Thymus (tissue), 11 donors: ENCODE results near the gene LRP1B. TPM values are rescaled to one million over a fixed set of nuclear protein-coding genes. Genes with fewer than 3 reads are reported as not detected.
"Not testable (repeated sequence)": the region's sequence is repeated elsewhere in the genome, so short reads cannot be mapped to it uniquely, and the experiment has no call there.

Source experiments
- DNase-seq, 9 donors: peaks; one replicate each; pipeline ENCODE4 v3.0.0-alpha.2; 2013; ENCODE audit warnings: low spot score in 9 of 9, low read depth in 6 of 9, missing footprints in 1 of 9
- H3K27ac ChIP-seq, 2 donors: one replicate each; pipeline ENCODE4 v1.5.1; 2013; ENCODE audit warnings: control low read depth in 1 of 2, low read depth in 1 of 2, low read length in 1 of 2, mild to moderate bottlenecking in 1 of 2, moderate library complexity in 1 of 2
- H3K27me3 ChIP-seq, 2 donors: one replicate each; pipeline ENCODE4 v1.5.1; 2013; ENCODE audit warnings: low read length in 1 of 2; ENCODE audit not compliant: control insufficient read depth in 2 of 2, insufficient read depth in 1 of 2
- H3K36me3 ChIP-seq, 2 donors: one replicate each; pipeline ENCODE4 v1.5.1; 2013; ENCODE audit warnings: low read length in 1 of 2, mild to moderate bottlenecking in 1 of 2, moderate library complexity in 1 of 2; ENCODE audit not compliant: control insufficient read depth in 2 of 2, insufficient read depth in 2 of 2
- H3K4me1 ChIP-seq, 2 donors: one replicate each; pipeline ENCODE4 v1.5.1; 2013; ENCODE audit warnings: low read length in 2 of 2; ENCODE audit not compliant: control insufficient read depth in 2 of 2, insufficient read depth in 2 of 2
- H3K4me3 ChIP-seq, 2 donors: one replicate each; pipeline ENCODE4 v1.5.1; 2013; ENCODE audit warnings: low read length in 2 of 2, control low read depth in 1 of 2, mild to moderate bottlenecking in 1 of 2
- H3K9me3 ChIP-seq, 2 donors: one replicate each; pipeline ENCODE4 v1.5.1; 2013; ENCODE audit warnings: low read length in 1 of 2, mild to moderate bottlenecking in 1 of 2; ENCODE audit not compliant: control insufficient read depth in 2 of 2, insufficient read depth in 1 of 2
- WGBS: extraction: QIAGEN DNeasy Blood & Tissue Kit; methylation state at CpG from one replicate; pipeline ENCODE4 v1.1.7; 2013; 5-methylcytosine and 5-hydroxymethylcytosine counted together
- polyA plus RNA-seq: library from polyadenylated mRNA; stranded (reverse); fragments of 200-250 nt; gene quantifications from one replicate; pipeline ENCODE4 v1.2.3, GENCODE V29; 2013
- total RNA-seq: library from RNA; stranded (reverse); fragments of 120-200 nt; gene quantifications from one replicate; pipeline ENCODE4 v1.2.4, GENCODE V29; 2013
- donor health status: healthy.

Gene LRP1B
- total and polyA plus RNA-seq, 2 donors = 0.18 to 0.28 TPM

GRCh38 chr2:142094233-142094632, 36.6 kb downstream of the LRP1B start:
- no peak for DNase-seq
- Histone ChIP-seq H3K9me3 (no peaks in the 10 kb centered on the region), H3K36me3 (no peaks in the 10 kb centered on the region), H3K4me3 (no peak overlapping the region), H3K27ac (no peak overlapping the region), H3K4me1 (no peaks in the 10 kb centered on the region), H3K27me3 (no peaks in the 10 kb centered on the region)
- WGBS = 97% methylated on average over 2 of the region's 2 CpGs

- Histone ChIP-seq H3K27me3 (no peaks in the 10 kb centered on the region), H3K27ac (no peak overlapping the region), H3K4me3 (no peak overlapping the region), H3K4me1 (no peaks in the 10 kb centered on the region), H3K9me3 (no peaks in the 10 kb centered on the region), H3K36me3 (no peaks in the 10 kb centered on the region)
- WGBS = 98% methylated on average over 2 of the region's 2 CpGs
- DNase-seq = no peak
These were observed 42.7 kb downstream of the LRP1B start for GRCh38 chr2:142088058-142088568.

- H3K4me1 ChIP-seq, H3K27ac ChIP-seq, H3K9me3 ChIP-seq, DNase-seq, H3K36me3 ChIP-seq, H3K27me3 ChIP-seq, H3K4me3 ChIP-seq: not testable (repeated sequence)
- WGBS = 82% methylated on average over 2 of the region's 2 CpGs
These were observed 43.2 kb downstream of the LRP1B start for GRCh38 chr2:142087585-142087984.

DNA sequence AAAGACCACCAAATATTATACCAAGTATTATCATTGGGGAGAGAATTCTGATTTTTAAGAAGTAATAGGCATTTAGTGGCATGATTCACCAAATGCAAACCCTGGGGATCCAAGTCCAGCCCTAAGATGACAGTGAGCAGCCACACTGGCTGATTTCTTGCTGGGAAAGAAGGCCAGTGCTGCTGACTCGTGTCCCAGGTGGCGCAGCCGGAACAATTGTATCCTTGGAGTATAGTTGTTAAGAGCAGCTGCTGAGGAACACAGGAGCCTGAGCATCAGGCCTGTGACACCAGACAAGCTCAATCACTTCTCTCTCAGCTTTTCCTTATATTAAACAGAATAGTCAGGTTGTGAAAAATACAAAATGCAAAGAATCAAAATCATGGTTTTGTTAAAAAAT, 48.4 kb downstream of the LRP1B start:
- H3K4me3 ChIP-seq = no peak overlapping the region
- no peaks in the 10 kb centered on the region for H3K36me3 ChIP-seq
- no peak for DNase-seq
- H3K9me3 ChIP-seq = no peaks in the 10 kb centered on the region
- no peak overlapping the region for H3K27ac ChIP-seq
- no peaks in the 10 kb centered on the region for H3K27me3 ChIP-seq
- WGBS = 77% methylated on average over 3 of the region's 3 CpGs
- no peaks in the 10 kb centered on the region for H3K4me1 ChIP-seq

DNA sequence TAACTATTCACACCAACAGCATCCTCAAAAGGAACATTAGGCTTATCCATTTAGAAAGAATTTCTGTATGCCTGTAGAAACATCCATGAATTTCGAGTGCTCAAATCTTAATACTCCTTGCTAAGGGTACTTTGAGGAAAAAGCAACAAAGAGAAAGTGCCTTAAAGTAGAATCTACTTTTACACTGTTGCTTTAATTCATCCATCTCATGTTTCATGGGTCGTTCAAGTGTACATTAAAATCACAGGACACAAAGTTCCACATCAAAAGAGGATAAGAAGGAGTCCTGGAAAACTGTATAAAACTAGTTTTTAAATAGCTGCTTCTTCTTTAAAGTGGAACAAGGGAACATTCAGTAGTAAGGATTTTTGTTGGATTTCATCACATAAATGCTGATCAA, 54.5 kb downstream of the LRP1B start:
- Histone ChIP-seq H3K36me3 (no peaks in the 10 kb centered on the region), H3K9me3 (no peaks in the 10 kb centered on the region), H3K4me3 (no peak overlapping the region), H3K4me1 (no peaks in the 10 kb centered on the region), H3K27me3 (no peaks in the 10 kb centered on the region), H3K27ac (no peak overlapping the region)
- DNase-seq = no peak
- WGBS = 71% methylated on average over 2 of the region's 2 CpGs

- Histone ChIP-seq H3K4me3 (no peak overlapping the region), H3K9me3 (no peaks in the 10 kb centered on the region), H3K27ac (no peak overlapping the region), H3K36me3 (no peaks in the 10 kb centered on the region), H3K27me3 (no peaks in the 10 kb centered on the region), H3K4me1 (no peaks in the 10 kb centered on the region)
- 73% methylated on average over 2 of the region's 2 CpGs for WGBS
- DNase-seq = no peak
These were observed 55.0 kb downstream of the LRP1B start for GRCh38 chr2:142075826-142076225.

GRCh38 chr2:142069251-142069888, 61.4 kb downstream of the LRP1B start:
- Histone ChIP-seq H3K9me3 (no peaks in the 10 kb centered on the region), H3K27me3 (no peaks in the 10 kb centered on the region), H3K4me1 (no peaks in the 10 kb centered on the region), H3K27ac (no peak overlapping the region), H3K4me3 (no peak overlapping the region), H3K36me3 (no peaks in the 10 kb centered on the region)
- DNase-seq = no peak
- 91% methylated on average over 4 of the region's 4 CpGs for WGBS

DNA sequence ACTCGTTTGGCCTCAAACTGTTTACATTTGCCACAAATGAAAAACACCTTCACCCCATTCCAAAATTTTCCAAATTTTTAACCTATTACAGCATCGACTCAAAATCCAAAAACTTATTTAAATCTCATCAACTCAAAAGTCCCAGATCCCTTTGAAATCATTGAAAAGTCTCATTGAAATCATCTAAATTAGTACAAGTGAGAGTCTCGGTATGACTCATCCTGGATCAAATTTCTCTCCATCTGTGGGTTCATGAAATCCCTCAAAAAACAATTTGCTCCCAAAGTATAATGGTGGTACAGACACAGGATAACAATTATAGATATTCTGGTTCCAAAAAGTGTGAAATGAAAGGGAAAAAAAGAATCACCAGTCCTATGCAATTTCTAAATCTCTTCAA, 65.1 kb downstream of the LRP1B start:
- WGBS = 90% methylated on average over 3 of the region's 3 CpGs
- H3K4me3 ChIP-seq = no peak overlapping the region
- no peaks in the 10 kb centered on the region for H3K27me3 ChIP-seq
- no peak for DNase-seq
- H3K36me3 ChIP-seq = no peaks in the 10 kb centered on the region
- H3K9me3 ChIP-seq = no peaks in the 10 kb centered on the region
- H3K4me1 ChIP-seq = no peaks in the 10 kb centered on the region
- H3K27ac ChIP-seq = no peak overlapping the region

- Histone ChIP-seq H3K27me3 (no peaks in the 10 kb centered on the region), H3K27ac (no peak overlapping the region), H3K4me3 (no peak overlapping the region), H3K36me3 (no peaks in the 10 kb centered on the region), H3K9me3 (no peaks in the 10 kb centered on the region), H3K4me1 (no peaks in the 10 kb centered on the region)
- DNase-seq = no peak
- WGBS = 92% methylated on average over 1 of the region's 1 CpG
These were observed 65.7 kb downstream of the LRP1B start for GRCh38 chr2:142065156-142065555.
